Measurements from ENCODE around the gene ADAMTSL5.
"Not testable (repeated sequence)": the region's sequence is repeated elsewhere in the genome, so short reads cannot be mapped to it uniquely, and the experiment has no call there.

ADAMTSL5 gene

DNA sequence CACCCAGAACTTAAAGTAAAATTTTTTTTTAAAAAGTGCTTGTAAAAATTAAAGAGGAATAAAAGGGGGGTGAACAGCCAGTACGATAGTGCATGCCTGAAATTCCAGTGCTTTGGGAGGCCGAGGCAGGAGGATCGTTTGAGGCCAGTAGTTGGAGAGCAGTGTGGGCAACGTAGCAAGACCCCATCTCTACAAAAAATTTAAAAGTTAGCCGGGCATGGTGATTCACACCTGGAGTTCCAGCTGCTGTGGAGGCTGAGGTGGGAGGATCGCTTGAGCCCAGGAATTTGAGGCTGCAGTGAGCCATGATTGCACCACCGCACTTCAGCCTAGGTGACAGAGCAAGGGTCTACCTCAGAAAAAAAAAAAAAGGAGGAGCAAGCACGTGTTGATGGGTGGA is 7.8 kb downstream of the ADAMTSL5 start:
- no peak for TF ChIP-seq ZFX (IDR thresholded peaks at IDR 0.05)
- TF ChIP-seq, protein P1, sequence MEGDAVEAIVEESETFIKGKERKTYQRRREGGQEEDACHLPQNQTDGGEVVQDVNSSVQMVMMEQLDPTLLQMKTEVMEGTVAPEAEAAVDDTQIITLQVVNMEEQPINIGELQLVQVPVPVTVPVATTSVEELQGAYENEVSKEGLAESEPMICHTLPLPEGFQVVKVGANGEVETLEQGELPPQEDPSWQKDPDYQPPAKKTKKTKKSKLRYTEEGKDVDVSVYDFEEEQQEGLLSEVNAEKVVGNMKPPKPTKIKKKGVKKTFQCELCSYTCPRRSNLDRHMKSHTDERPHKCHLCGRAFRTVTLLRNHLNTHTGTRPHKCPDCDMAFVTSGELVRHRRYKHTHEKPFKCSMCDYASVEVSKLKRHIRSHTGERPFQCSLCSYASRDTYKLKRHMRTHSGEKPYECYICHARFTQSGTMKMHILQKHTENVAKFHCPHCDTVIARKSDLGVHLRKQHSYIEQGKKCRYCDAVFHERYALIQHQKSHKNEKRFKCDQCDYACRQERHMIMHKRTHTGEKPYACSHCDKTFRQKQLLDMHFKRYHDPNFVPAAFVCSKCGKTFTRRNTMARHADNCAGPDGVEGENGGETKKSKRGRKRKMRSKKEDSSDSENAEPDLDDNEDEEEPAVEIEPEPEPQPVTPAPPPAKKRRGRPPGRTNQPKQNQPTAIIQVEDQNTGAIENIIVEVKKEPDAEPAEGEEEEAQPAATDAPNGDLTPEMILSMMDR (conservative IDR thresholded peaks at IDR 0.05): no peak
- H3K27ac ChIP-seq: no peak overlapping the region

DNA sequence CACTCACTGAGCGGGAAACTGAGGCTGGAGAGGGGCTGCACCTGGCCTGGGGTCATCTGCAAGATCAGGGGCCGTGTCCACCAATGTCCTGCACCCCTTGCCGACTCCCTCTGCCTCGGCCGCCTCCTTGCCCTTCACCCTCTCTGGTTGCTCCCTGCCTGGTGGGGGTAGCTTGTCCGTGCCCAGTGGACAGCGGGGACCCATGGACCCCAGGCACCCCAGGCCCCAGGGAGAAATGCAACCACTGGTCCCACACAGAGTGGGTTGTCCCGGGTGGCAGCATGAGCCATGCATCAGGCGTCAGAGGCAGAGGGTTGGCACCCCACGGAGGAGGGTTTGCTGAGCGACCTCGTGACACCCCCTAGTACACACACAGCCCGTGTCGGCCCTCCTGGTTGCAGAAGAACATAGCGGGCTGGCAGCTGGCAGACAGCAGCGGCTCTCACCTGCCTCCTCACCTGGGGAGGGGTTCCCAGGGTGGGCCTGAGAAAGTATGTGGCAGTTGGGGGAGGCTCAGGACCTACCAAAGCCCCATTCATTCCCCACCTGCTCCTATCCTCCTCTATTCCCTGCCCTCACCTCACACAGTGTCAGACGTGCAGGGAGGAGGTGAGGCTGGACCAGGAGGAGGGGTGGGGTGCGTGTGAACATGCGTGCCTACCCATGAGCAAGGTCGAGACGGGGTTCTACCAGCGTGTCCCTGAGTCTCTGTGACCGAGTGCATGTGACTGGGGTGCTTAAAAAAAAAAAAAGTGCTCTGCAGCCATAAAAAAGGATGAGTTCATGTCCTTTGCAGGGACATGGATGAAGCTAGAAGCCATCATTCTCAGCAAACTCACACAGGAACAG is 8.7 kb downstream of the ADAMTSL5 start:
- TF ChIP-seq, protein P1 (conservative IDR thresholded peaks at IDR 0.05): no peak
- TF ChIP-seq ZFX (IDR thresholded peaks at IDR 0.05): no peak
- no peak overlapping the region for H3K27ac ChIP-seq

DNA sequence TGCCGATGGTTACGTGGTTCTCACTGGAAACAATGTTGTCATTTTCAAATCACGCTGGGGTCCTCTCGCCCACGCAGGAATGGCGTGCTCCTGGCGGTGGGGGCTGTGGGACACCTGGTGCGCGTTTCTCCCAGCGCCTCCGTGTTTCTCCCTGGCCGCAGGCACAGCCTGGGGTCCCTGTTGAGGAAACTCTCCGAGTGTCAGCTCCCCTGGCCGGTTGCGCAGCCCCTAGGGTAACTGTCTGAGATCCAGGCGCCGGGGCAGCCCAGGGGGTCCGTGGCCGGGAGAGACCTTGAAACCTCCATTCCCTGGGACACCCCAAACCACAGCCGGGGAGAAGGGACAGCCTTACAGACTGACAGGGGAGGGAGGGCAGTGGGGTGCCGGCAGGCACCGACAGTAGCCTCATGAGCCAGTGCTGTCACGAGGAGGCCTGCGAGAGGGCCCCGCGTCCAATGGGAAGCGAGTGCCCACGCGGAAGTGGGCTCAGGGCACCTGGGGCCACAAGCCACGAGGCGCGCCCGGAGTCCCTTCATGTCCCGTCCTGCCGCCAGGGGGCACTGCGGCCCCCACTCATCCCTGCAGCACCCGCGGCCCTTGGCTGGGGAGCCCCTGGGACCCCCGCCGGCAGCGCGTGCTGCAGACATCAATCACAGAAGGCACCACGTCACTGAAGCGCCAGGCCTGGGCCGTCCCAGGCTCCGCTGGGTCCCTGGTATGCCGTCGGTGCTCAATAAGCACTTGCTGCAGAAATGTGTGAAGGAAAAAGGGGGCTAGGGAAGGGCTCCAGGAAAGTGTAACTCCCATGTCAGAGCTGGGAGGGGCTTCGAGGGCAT is 9.5 kb downstream of the ADAMTSL5 start:
- no peak overlapping the region for H3K27ac ChIP-seq
- TF ChIP-seq, protein P1 (conservative IDR thresholded peaks at IDR 0.05): peak; percentile 95
- TF ChIP-seq ZFX (IDR thresholded peaks at IDR 0.05): no peak

DNA sequence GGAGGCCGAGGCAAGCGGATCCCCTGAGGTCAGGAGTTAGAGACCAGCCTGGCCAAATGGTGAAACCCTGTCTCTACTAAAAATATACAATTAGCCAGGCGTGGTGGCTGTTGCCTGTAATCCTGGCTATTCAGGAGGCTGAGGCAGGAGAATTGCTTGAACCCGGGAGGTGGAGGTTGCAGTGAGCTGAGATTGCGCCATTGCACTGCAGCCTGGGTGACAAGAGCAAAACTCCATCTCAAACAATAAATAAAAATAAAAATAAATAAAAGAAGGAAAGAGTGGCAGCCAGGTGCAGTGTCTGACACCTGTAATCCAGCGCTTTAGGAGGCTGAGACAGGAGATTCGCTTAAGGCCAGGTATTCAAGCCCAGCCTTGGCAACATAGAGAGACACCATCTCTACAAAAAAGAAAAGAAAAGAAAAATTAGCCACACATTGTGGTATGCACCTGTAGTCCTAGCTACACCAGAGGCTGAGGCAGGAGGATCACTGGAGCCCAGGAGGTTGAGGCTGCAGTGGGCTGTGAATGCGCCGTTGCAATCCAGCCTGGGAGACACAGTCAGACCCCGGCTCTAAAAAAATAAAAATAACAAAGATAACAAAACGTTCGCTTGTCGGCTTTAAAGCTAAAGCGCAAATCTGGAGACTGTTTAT is 10.3 kb downstream of the ADAMTSL5 start:
- H3K27ac ChIP-seq: no peak overlapping the region
- TF ChIP-seq, protein P1 (conservative IDR thresholded peaks at IDR 0.05): no peak
- TF ChIP-seq ZFX (IDR thresholded peaks at IDR 0.05): no peak

DNA sequence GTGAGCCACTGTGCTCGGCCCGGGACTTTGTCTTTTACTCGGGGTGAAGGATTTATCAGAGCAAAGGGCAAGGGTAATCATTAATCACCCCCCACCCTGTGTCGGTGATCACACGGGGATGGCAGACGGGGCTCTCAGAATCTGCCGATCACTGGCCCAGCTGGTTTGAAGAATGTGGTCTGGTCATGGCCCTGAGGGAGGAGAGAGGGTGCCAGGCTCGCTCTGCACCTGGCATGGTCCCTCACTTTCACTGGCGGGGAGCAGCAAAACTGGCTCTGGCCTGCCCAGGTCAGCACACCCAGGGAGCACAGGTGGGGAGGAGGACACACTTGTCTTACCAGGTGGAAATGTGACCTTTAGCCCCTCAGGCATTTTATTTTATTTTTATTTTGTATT is 11.6 kb downstream of the ADAMTSL5 start:
- TF ChIP-seq ZFX (IDR thresholded peaks at IDR 0.05): no peak
- TF ChIP-seq, protein P1 (conservative IDR thresholded peaks at IDR 0.05): no peak
- no peak overlapping the region for H3K27ac ChIP-seq

DNA sequence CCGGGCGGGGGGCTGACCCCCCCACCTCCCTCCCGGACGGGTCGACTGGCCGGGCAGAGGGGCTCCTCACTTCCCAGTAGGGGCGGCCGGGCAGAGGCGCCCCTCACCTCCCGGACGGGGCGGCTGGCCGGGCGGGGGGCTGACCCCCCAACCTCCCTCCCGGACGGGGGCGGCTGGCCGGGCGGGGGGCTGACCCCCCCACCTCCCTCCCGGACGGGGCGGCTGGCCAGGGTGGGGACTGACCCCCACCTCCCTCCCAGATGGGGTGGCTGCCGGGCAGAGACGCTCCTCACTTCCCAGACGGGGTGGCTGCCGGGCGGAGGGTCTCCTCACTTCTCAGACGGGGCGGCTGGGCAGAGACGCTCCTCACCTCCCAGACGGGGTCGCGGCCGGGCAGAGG is 13.6 kb downstream of the ADAMTSL5 start:
- not testable (repeated sequence) for H3K27ac ChIP-seq

DNA sequence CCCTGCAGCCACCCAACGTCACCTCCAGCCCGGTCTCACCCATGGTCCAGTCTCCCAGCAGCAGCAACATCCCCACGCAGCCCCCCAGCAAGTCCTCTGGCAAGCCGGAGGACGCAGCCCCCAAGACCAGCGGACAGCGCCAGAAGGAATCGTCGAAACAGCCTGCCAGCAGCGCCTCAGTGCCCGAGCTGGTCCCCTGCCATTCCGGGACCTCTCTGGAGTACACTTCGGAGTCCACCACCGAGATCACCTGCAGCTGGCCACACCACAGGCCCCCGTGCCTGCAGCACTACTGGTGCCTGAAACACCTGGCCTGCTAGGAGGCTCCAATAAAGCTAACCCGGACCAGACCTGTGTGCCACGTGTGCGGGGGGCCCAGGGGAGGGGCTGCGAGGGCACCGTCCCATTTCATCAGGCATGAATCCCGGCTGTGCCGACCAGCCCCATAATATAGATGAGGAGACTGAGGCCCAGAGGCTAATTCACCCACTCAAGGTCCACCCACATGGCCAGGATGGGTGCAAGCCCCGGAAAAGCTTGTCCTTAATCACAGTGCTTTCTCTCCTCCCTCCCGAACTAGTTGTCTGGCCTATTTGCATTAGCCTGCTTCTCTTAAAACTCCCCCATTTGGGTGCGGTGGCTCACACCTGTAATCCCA is 15.1 kb downstream of the ADAMTSL5 start:
- TF ChIP-seq, protein P1 (conservative IDR thresholded peaks at IDR 0.05): no peak
- TF ChIP-seq ZFX (IDR thresholded peaks at IDR 0.05): no peak
- no peak overlapping the region for H3K27ac ChIP-seq
